Measurements from ENCODE around the gene WDR13.
A peak's percentile ranks its signal among the peaks of the same experiment; 100 is the strongest.
"Not testable (repeated sequence)": the region's sequence is repeated elsewhere in the genome, so short reads cannot be mapped to it uniquely, and the experiment has no call there.

Gene WDR13

GRCh38 chrX:48595929-48596328 lies 1.4 kb upstream of the WDR13 start:
- DNase-seq: no peak

DNA sequence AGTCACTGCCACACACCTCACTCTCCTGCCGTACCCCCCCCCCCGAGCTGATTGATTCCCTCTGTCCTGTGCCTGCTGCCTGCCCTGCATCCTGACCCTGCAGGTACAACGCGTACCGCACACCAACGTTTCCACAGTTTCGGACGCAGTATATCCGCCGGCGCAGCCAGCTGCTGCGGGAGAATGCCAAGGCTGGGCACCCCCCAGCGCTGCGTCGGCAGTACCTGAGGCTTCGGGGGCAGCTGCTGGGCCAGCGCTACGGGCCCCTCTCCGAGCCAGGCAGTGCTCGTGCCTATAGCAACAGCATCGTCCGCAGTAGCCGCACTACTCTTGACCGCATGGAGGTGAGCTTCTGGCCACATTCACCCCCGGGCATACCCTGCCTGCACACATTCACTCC lies 1.3 kb downstream of the WDR13 start:
- no peak for DNase-seq

- no peak for DNase-seq
Measured at GRCh38 chrX:48599341-48599740, 2.0 kb downstream of the WDR13 start.

- no peak for DNase-seq
Measured at GRCh38 chrX:48600226-48600625, 2.9 kb downstream of the WDR13 start.

DNA sequence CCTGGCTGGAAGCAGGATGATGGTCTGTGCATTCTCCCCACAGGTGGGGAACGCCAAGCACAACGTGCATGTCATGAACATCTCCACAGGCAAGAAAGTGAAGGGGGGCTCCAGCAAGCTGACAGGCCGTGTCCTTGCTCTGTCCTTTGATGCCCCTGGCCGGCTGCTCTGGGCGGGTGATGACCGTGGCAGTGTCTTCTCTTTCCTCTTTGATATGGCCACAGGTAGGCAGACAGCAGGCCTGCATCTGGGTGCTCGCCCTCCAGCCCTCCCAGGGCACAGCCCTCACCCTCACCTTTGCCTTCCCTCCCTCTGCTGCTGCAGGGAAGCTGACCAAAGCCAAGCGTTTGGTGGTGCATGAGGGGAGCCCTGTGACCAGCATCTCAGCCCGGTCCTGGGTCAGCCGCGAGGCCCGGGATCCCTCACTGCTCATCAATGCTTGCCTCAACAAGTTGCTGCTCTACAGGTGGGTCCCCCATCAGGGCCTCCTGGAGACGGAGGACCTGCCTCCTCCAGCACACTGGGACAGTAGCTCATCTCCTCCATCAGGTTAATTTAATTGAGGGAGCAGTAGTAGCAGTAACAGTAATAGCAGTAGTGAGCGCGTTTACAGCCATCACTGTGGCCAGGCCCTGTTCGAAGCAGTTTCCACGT lies 4.6 kb downstream of the WDR13 start:
- DNase-seq: no peak

- DNase-seq: no peak
Measured at GRCh38 chrX:48604701-48605100, 7.4 kb downstream of the WDR13 start.

- no peak for DNase-seq
Measured at GRCh38 chrX:48606091-48606490, 8.8 kb downstream of the WDR13 start.

- DNase-seq: no peak
Measured at GRCh38 chrX:48611703-48612102, 14.4 kb downstream of the WDR13 start.

DNA sequence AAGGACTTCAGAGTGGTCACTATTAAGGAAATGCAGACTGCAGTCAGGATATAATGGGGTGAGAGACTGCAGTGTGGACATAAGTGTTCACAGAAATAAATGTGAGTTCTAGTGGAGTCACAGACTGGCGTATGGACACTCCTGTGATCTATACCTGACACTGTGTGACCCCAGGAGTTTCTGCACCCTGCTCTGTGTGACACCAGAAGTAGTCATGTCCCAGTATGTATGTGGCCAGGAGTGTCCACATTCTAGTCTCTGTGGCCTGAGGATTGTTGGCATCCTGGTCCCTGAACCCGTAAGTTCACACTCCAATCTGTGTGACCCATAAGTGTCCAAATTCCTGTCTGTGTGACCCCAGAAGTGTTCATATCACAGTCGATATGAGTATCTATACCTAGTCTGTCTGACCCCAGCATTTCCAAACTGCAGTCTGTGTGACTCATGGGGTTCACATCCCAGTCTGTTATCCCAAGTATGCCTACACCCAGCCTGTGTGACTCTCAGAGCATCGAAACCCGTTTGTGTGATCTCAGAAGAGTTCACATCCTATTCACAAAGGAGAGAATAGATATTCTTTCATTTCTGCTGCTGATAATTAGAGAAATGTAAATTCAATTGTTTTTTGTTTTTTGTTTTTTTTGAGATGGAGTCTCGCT lies 16.3 kb downstream of the WDR13 start:
- DNase-seq: no peak

DNA sequence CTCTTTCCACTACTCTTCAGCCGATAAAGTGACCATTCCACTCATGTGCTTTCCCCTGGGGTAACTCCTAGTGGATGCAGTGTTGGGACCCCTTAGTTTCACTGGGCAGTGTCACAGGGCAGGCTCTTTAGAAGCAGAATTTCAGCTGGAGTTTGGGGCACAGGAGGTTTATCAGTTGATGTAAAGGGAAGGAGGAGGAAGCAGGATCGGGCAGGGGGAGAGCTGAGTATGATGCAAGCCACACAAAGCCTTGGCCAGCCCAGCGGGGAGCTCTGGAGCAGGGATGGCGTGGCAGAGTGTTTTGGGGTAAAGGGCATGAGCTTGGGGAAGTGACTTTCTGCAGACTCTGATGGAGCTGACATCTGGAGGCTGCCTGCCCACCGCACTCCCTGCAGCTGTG lies 19.3 kb downstream of the WDR13 start:
- DNase-seq: no peak

GRCh38 chrX:48617542-48618340 lies 20.4 kb downstream of the WDR13 start:
- peak in 1 of 2 donors; percentile 2 for DNase-seq

- no peak for DNase-seq
Measured at GRCh38 chrX:48626401-48627298, 29.4 kb downstream of the WDR13 start.

DNA sequence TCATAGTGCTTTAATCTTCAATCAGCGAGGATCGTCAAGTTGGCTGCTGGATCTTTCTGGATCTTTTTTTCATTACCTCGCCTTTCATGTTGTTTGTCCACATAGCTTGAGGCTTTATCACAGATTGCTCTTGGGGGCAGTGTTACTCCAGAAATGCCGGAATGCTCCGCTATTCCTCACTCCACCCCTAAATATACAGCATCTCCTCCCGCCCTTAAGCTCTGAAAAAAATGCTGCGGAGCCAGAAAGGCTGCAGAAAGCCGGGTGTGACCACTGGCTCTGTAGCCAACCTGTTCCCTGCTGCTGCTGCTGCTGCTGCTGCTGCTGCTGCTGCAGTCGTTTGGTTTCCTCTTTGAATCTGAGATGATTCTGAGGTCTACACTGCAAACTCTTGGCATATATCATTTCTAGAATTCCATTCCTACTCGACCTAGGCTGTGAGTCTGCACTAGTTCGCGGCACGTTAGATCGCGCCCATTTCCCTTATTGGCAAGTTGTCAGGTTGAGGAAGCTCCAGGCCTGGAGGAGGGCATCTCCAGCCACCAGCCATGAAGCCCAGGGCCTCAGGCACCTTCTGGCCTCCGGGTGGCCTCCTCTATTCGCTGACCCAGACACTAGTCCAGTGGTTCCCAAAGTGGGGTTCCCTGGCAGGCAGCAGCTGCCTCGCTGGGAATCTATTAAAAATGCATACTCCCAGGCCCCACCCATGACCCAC lies 34.2 kb downstream of the WDR13 start:
- DNase-seq: peak; percentile 9 to 66

GRCh38 chrX:48632207-48632606 lies 34.9 kb downstream of the WDR13 start:
- DNase-seq: no peak

DNA sequence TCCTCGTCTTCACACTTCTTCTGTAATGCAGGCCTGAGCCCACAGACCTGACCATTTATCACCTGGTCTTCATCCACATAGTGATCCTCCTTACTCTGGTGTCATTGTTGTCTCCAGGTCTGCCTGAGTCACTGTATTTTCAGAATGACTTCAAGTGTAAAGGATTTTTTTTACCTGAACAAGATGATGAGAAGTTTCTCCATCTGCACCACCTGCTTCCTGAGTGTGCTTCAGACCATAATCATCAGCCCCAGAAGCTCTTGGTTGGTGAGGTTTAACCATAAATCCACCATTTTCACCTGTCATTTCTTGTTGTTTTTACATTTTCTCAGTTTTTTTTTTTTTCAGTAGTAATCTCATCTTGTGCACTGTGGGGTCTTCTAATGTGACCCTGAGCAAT lies 39.0 kb downstream of the WDR13 start:
- DNase-seq: no peak

DNA sequence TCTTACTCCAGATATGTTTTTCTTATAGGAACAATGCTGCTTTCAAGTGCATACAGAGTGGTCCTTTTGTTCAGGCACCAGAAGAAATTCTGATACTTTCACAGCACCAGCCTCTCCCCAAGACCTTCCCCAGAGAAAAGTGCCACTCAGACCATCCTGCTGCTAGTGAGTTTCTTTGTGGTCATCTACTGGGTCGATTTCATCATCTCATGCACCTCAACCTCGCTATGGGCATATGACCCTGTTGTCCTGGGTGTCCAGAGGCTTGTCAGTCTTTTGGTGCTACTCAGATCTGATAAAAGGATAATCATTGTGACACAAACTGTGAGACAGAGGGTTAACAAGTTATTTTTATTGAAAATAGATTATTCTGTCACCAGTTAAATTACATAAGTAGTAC lies 39.5 kb downstream of the WDR13 start:
- no peak for DNase-seq

DNA sequence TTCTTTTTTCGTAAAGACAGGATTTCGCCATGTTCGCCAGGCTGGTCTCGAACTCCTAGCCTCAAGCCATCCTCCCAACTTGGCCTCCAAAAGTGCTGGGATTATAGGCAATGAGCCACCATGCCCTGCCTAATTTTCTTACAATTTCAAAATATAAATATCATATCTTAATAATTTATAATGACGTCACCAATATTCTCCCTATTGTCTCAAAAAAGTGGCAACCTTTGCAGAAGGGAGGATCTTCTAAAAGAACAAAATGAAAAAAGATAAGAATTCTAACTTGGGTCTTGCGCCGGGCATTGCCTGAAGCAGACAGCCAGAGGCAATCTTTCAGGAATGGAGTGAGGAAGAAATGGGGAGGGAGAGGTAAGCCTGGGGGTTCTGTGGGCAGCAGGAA lies 48.4 kb downstream of the WDR13 start:
- DNase-seq: no peak

GRCh38 chrX:48648336-48648751 lies 51.1 kb downstream of the WDR13 start:
- DNase-seq: peak; percentile 0 to 17

DNA sequence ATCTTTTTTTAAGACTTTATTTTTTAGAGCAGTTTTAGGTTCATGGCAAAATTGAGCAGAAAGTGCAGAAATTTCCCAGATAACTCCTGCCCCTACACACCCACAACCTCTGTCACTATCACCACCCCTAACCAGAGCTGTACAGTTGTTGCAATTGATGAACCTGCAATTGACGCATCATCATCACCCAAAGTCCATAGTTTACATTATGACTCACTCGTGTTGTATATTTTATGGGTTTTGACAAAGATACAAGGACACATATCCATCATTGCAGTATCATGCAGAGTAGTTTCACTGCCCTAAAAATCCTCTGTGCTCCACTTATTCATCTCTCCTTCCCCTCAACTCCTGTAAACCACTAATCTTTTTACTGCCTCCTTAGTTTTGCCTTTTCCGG lies 51.8 kb downstream of the WDR13 start:
- no peak for DNase-seq

DNA sequence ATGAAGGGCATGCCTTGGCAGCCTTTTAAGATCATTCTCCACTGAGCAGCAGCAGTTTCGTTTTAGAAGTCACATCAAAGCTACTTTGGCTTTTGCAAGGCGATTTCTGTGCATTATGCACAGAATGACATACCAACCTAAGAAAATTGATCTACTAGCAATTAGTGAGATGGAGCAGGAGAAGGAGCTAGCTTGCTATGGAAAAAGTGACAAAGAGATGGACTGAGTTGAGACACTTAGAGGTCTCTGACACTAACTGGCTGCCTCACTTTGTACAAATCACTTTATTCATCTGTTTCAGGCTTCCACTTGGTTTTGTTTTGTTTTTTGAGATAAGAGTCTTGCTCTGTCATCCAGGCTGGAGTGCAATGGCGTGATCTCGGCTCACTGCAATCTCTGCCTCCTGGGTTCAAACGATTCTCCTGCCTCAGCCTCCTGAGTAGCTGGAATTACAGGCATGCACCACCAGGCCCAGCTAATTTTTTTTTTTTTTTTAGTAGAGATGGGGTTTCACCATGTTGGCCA lies 54.8 kb downstream of the WDR13 start:
- DNase-seq: not testable (repeated sequence)

GRCh38 chrX:48654746-48655145 lies 57.5 kb downstream of the WDR13 start:
- not testable (repeated sequence) for DNase-seq

All from bone marrow (tissue), 2 donors.